Measurements from ENCODE around the gene ARIH2.
"Not testable (repeated sequence)": the region's sequence is repeated elsewhere in the genome, so short reads cannot be mapped to it uniquely, and the experiment has no call there.

The ARIH2 gene

GRCh38 chr3:49004352-49005302, 86.0 kb downstream of the ARIH2 start:
- DNase-seq = no peak

- no peak for DNase-seq
Measured at GRCh38 chr3:49005303-49005680, 86.7 kb downstream of the ARIH2 start.

- DNase-seq = no peak
Measured at GRCh38 chr3:49005998-49006397, 87.4 kb downstream of the ARIH2 start.

GRCh38 chr3:49006408-49007067, 87.9 kb downstream of the ARIH2 start:
- DNase-seq = no peak

GRCh38 chr3:49007068-49007770, 88.6 kb downstream of the ARIH2 start, which contains the start of gene WDR6:
TSS of gene WDR6 (plus strand) at chr3:49007391. CDS start at chr3:49007432, 41 bp downstream.
- peak; percentile 98 for DNase-seq

GRCh38 chr3:49007771-49008528, 89.3 kb downstream of the ARIH2 start:
- DNase-seq = peak; percentile 93

GRCh38 chr3:49008627-49009026, 90.0 kb downstream of the ARIH2 start:
- DNase-seq = not testable (repeated sequence)

- no peak for DNase-seq
Measured at GRCh38 chr3:49009396-49009795, 90.8 kb downstream of the ARIH2 start.

GRCh38 chr3:49012441-49013017, 93.9 kb downstream of the ARIH2 start:
- DNase-seq = no peak

GRCh38 chr3:49013113-49013737, 94.6 kb downstream of the ARIH2 start:
- no peak for DNase-seq

- peak; percentile 69 for DNase-seq
Measured at GRCh38 chr3:49013738-49014660, 95.4 kb downstream of the ARIH2 start.

GRCh38 chr3:49015072-49015471, 96.4 kb downstream of the ARIH2 start:
- DNase-seq = no peak

- DNase-seq = no peak
Measured at GRCh38 chr3:49015765-49016164, 97.1 kb downstream of the ARIH2 start.

- DNase-seq = no peak
Measured at GRCh38 chr3:49016414-49017228, 98.0 kb downstream of the ARIH2 start.

- DNase-seq = no peak
Measured at GRCh38 chr3:49017229-49017970, 98.8 kb downstream of the ARIH2 start.

GRCh38 chr3:49017971-49018706, 99.5 kb downstream of the ARIH2 start, which contains the start of gene DALRD3:
TSS of gene DALRD3 (minus strand) at chr3:49018580. CDS start at chr3:49018564, 16 bp downstream.
- peak; percentile 78 for DNase-seq

GRCh38 chr3:49018707-49019006, 100.0 kb downstream of the ARIH2 start:
- DNase-seq = no peak

- no peak for DNase-seq
Measured at GRCh38 chr3:49019941-49020329, 101.3 kb downstream of the ARIH2 start.

Data from stimulated activated CD8-positive, alpha-beta memory T cell treated with anti-CD3 and anti-CD28 coated beads, Interleukin-4, amount 100 ng/mL, for 48 hours (primary cell).